IgD-negative memory B cell (primary cell): ENCODE data around the gene GATAD2A. TPM values are rescaled to one million over a fixed set of nuclear protein-coding genes. Genes with fewer than 3 reads are reported as not detected.
"Not testable (repeated sequence)": the region's sequence is repeated elsewhere in the genome, so short reads cannot be mapped to it uniquely, and the experiment has no call there.

Experiments
- H3K27ac Mint-ChIP-seq, 3 donors: one replicate each; pipeline ENCODE4 v1.8.0; 2020 to 2022; ENCODE audit warnings: mild to moderate bottlenecking in 3 of 3, mixed read lengths in 3 of 3, moderate library complexity in 1 of 3
- H3K27me3 Mint-ChIP-seq: one replicate; pipeline ENCODE4 v1.8.0; 2021; ENCODE audit warnings: mixed read lengths
- H3K36me3 Mint-ChIP-seq: one replicate; pipeline ENCODE4 v1.8.0; 2020; ENCODE audit warnings: mild to moderate bottlenecking, mixed read lengths
- H3K4me1 Mint-ChIP-seq, 3 donors: one replicate each; pipeline ENCODE4 v1.8.0; 2020 to 2022; ENCODE audit warnings: mixed read lengths in 3 of 3, mild to moderate bottlenecking in 1 of 3
- H3K4me3 Mint-ChIP-seq, 4 donors: one replicate each; pipeline ENCODE4 v1.8.0; 2020 to 2022; ENCODE audit warnings: mild to moderate bottlenecking in 4 of 4, mixed read lengths in 4 of 4, moderate library complexity in 3 of 4
- H3K9me3 Mint-ChIP-seq, 3 donors: one replicate each; pipeline ENCODE4 v1.8.0; 2020 to 2021; ENCODE audit warnings: mixed read lengths in 3 of 3, mild to moderate bottlenecking in 1 of 3
- polyA plus RNA-seq: library from polyadenylated mRNA; unstranded; fragments of 300-500 nt; fragmentation: Illumina TruSeq; gene quantifications from one replicate; pipeline ENCODE4 v1.2.3, GENCODE V29; 2021

GATAD2A gene
- polyA plus RNA-seq, 1 donor from 2014 or later, result 16.6 TPM

- Mint-ChIP-seq H3K4me1 (peaks cover 22 to 28% (median 24%) of the 10 kb centered on the region in 3 donors), H3K36me3 (no peaks in the 10 kb centered on the region), H3K4me3 (peak overlapping the region; percentile 82 to 96 (median 84)), H3K9me3 (no peaks in the 10 kb centered on the region), H3K27ac (no peak overlapping the region), H3K27me3 (no peaks in the 10 kb centered on the region)
Measured at GRCh38 chr19:19384486-19384885, 21.0 kb upstream of the GATAD2A start.

- H3K4me3 Mint-ChIP-seq, result peak overlapping the region; percentile 83 to 96 (median 89)
- peaks cover 22 to 28% (median 28%) of the 10 kb centered on the region in 3 donors for H3K4me1 Mint-ChIP-seq
- H3K27ac Mint-ChIP-seq, result peak overlapping the region; percentile 18 to 90 (median 89)
- H3K27me3 Mint-ChIP-seq, result no peaks in the 10 kb centered on the region
- H3K9me3 Mint-ChIP-seq, result no peaks in the 10 kb centered on the region
- no peaks in the 10 kb centered on the region for H3K36me3 Mint-ChIP-seq
Measured at GRCh38 chr19:19385131-19385895, 20.2 kb upstream of the GATAD2A start.

GRCh38 chr19:19385896-19386869 lies 19.3 kb upstream of the GATAD2A start:
- H3K9me3 Mint-ChIP-seq, result no peaks in the 10 kb centered on the region
- peak overlapping the region; percentile 86 to 99 (median 99) for H3K27ac Mint-ChIP-seq
- H3K27me3 Mint-ChIP-seq, result no peaks in the 10 kb centered on the region
- peak overlapping the region; percentile 83 to 99 (median 92) for H3K4me3 Mint-ChIP-seq
- no peaks in the 10 kb centered on the region for H3K36me3 Mint-ChIP-seq
- peaks cover 20 to 32% (median 26%) of the 10 kb centered on the region in 3 donors for H3K4me1 Mint-ChIP-seq

- Mint-ChIP-seq H3K4me3 (peak overlapping the region; percentile 83 to 99 (median 92)), H3K9me3 (no peaks in the 10 kb centered on the region), H3K4me1 (peaks cover 23 to 32% (median 27%) of the 10 kb centered on the region in 3 donors), H3K27ac (peak overlapping the region in 2 of 3 donors; percentile 99), H3K36me3 (no peaks in the 10 kb centered on the region), H3K27me3 (no peaks in the 10 kb centered on the region)
Measured at GRCh38 chr19:19387108-19387507, 18.4 kb upstream of the GATAD2A start.

GRCh38 chr19:19388568-19389555 lies 16.6 kb upstream of the GATAD2A start:
- Mint-ChIP-seq H3K36me3 (no peaks in the 10 kb centered on the region), H3K9me3 (no peaks in the 10 kb centered on the region), H3K4me1 (peaks cover 27 to 36% (median 28%) of the 10 kb centered on the region in 3 donors), H3K4me3 (peak overlapping the region; percentile 17 to 83 (median 62)), H3K27me3 (no peaks in the 10 kb centered on the region), H3K27ac (peak overlapping the region in 1 of 3 donors; percentile 86)

GRCh38 chr19:19389683-19390082 lies 15.8 kb upstream of the GATAD2A start:
- H3K27ac Mint-ChIP-seq, H3K36me3 Mint-ChIP-seq, H3K4me3 Mint-ChIP-seq, H3K9me3 Mint-ChIP-seq, H3K27me3 Mint-ChIP-seq: not testable (repeated sequence)
- H3K4me1 Mint-ChIP-seq, result peaks cover 28 to 38% (median 31%) of the 10 kb centered on the region in 3 donors

- not testable (repeated sequence) for H3K36me3 Mint-ChIP-seq, H3K4me3 Mint-ChIP-seq, H3K9me3 Mint-ChIP-seq, H3K27ac Mint-ChIP-seq, H3K27me3 Mint-ChIP-seq
- H3K4me1 Mint-ChIP-seq, result peaks cover 13 to 23% (median 16%) of the 10 kb centered on the region in 3 donors
Measured at GRCh38 chr19:19394333-19394732, 11.1 kb upstream of the GATAD2A start.

GRCh38 chr19:19399733-19400433 lies 5.6 kb upstream of the GATAD2A start:
- H3K9me3 Mint-ChIP-seq, result no peaks in the 10 kb centered on the region
- no peaks in the 10 kb centered on the region for H3K36me3 Mint-ChIP-seq
- peaks cover 11 to 19% (median 12%) of the 10 kb centered on the region in 3 donors for H3K4me1 Mint-ChIP-seq
- H3K27me3 Mint-ChIP-seq, result no peaks in the 10 kb centered on the region
- H3K27ac Mint-ChIP-seq, result peak overlapping the region in 1 of 3 donors; percentile 67
- H3K4me3 Mint-ChIP-seq, result peak overlapping the region in 1 of 4 donors; percentile 52

GRCh38 chr19:19402656-19403372 lies 2.7 kb upstream of the GATAD2A start:
- Mint-ChIP-seq H3K4me1 (peaks cover 20 to 34% (median 21%) of the 10 kb centered on the region in 3 donors), H3K36me3 (no peaks in the 10 kb centered on the region), H3K4me3 (peak overlapping the region in 3 of 4 donors; percentile 24 to 97 (median 30)), H3K27me3 (no peaks in the 10 kb centered on the region), H3K9me3 (no peaks in the 10 kb centered on the region), H3K27ac (peak overlapping the region in 2 of 3 donors; percentile 32 to 96)

- no peaks in the 10 kb centered on the region for H3K36me3 Mint-ChIP-seq
- no peaks in the 10 kb centered on the region for H3K9me3 Mint-ChIP-seq
- peaks cover 22 to 38% (median 26%) of the 10 kb centered on the region in 3 donors for H3K4me1 Mint-ChIP-seq
- H3K27me3 Mint-ChIP-seq, result no peaks in the 10 kb centered on the region
- H3K4me3 Mint-ChIP-seq, result peak overlapping the region; percentile 1 to 97 (median 27)
- peak overlapping the region; percentile 32 to 96 (median 54) for H3K27ac Mint-ChIP-seq
Measured at GRCh38 chr19:19403373-19403901, 2.0 kb upstream of the GATAD2A start.

- H3K4me1 Mint-ChIP-seq, result peaks cover 43 to 57% (median 43%) of the 10 kb centered on the region in 3 donors
- H3K9me3 Mint-ChIP-seq, result no peaks in the 10 kb centered on the region
- no peaks in the 10 kb centered on the region for H3K27me3 Mint-ChIP-seq
- no peaks in the 10 kb centered on the region for H3K36me3 Mint-ChIP-seq
- peak overlapping the region; percentile 93 to 97 (median 94) for H3K4me3 Mint-ChIP-seq
- peak overlapping the region; percentile 87 to 92 (median 91) for H3K27ac Mint-ChIP-seq
Measured at GRCh38 chr19:19405971-19406877, 749 bp downstream of the GATAD2A start.
